Osteocyte (in vitro differentiated cells): ENCODE results near the gene FGF14. TPM values are rescaled to one million over a fixed set of nuclear protein-coding genes. Genes with fewer than 3 reads are reported as not detected.
"Not testable (repeated sequence)": the region's sequence is repeated elsewhere in the genome, so short reads cannot be mapped to it uniquely, and the experiment has no call there.

ENCODE experiments used
- DNase-seq: peaks from one replicate; pipeline ENCODE4 v3.0.0; 2021; ENCODE audit warnings: mixed read lengths; ENCODE audit not compliant: unreplicated experiment; ENCODE audit errors: extremely low spot score
- H3K27ac Mint-ChIP-seq: one replicate; pipeline ENCODE4 v1.8.0; 2021; ENCODE audit warnings: mild to moderate bottlenecking, mixed read lengths; ENCODE audit not compliant: unreplicated experiment
- H3K27me3 Mint-ChIP-seq: one replicate; pipeline ENCODE4 v1.8.0; 2021; ENCODE audit warnings: mixed read lengths; ENCODE audit not compliant: unreplicated experiment
- H3K36me3 Mint-ChIP-seq: one replicate; pipeline ENCODE4 v1.8.0; 2021; ENCODE audit warnings: mixed read lengths; ENCODE audit not compliant: unreplicated experiment
- H3K4me1 Mint-ChIP-seq: one replicate; pipeline ENCODE4 v1.8.0; 2021; ENCODE audit warnings: mixed read lengths; ENCODE audit not compliant: unreplicated experiment
- H3K4me3 Mint-ChIP-seq: one replicate; pipeline ENCODE4 v1.8.0; 2021; ENCODE audit warnings: mild to moderate bottlenecking, moderate library complexity, mixed read lengths; ENCODE audit not compliant: unreplicated experiment
- H3K9me3 Mint-ChIP-seq: one replicate; pipeline ENCODE4 v1.8.0; 2021; ENCODE audit warnings: mixed read lengths; ENCODE audit not compliant: unreplicated experiment
- CTCF ChIP-seq: fragments of 200-600 bp; sonication (generic); IDR thresholded peaks from 2 replicates; pipeline ENCODE4 v1.5.0; 2021; ENCODE audit warnings: antibody characterized with exemption, mild to moderate bottlenecking, moderate library complexity
- total RNA-seq: library from RNA; stranded (reverse); gene quantifications from 2 replicates; pipeline ENCODE4 v1.2.1, GENCODE V29; 2021

Gene FGF14
- total RNA-seq, 1 donor from 2014 or later = 0.24 TPM

GRCh38 chr13:101846249-101846648, 555.6 kb downstream of the FGF14 start:
- Mint-ChIP-seq H3K4me3 (no peak overlapping the region), H3K27me3 (no peaks in the 10 kb centered on the region), H3K27ac (no peak overlapping the region), H3K9me3 (peaks cover 4% of the 10 kb centered on the region), H3K36me3 (no peaks in the 10 kb centered on the region), H3K4me1 (peaks cover 10% of the 10 kb centered on the region)
- no peak for DNase-seq
- no peak for TF ChIP-seq CTCF

DNA sequence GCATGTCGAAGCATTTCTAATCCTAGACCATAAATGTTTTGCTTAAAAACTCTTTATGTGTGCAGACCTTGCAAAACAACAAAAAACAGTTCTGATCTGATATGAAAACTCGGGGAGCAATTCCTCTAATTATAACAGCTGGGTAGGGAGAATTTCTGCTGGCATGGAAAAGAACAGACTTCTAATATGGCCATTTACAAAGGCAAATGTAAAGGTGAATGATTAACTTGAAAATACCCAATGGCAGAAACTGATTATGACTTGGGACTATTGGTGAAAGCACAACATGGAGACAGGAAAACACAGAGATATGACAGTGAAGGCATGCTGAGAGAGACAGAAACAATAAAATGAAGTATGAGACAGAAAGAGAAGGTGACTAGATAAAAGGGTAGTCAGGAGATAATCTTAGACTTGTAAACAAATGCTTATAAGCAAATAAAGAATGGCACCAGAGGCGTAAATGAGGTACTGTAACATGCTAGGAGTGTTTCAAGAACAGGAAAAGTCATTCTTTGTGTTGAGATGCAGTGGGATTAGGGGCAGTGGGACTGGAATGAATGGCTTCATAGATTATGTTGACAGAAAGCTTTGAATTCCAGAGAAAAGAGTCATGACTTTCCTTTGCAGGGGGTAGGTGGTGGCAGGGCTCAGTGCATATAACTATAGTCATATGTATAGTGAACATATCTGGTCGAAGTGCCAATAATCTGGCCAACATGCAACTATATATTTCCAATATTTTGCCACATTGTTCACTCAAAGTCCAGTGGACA, 556.4 kb downstream of the FGF14 start:
- Mint-ChIP-seq H3K27me3 (no peaks in the 10 kb centered on the region), H3K4me1 (peaks cover 10% of the 10 kb centered on the region), H3K4me3 (no peak overlapping the region), H3K27ac (no peak overlapping the region), H3K9me3 (peaks cover 4% of the 10 kb centered on the region), H3K36me3 (no peaks in the 10 kb centered on the region)
- TF ChIP-seq CTCF = no peak
- no peak for DNase-seq

GRCh38 chr13:101841698-101842097, 560.1 kb downstream of the FGF14 start:
- no peak for DNase-seq
- no peak overlapping the region for H3K27ac Mint-ChIP-seq
- peaks cover 4% of the 10 kb centered on the region for H3K9me3 Mint-ChIP-seq
- no peak overlapping the region for H3K4me3 Mint-ChIP-seq
- no peaks in the 10 kb centered on the region for H3K27me3 Mint-ChIP-seq
- H3K36me3 Mint-ChIP-seq = no peaks in the 10 kb centered on the region
- TF ChIP-seq CTCF = no peak
- peaks cover 25% of the 10 kb centered on the region for H3K4me1 Mint-ChIP-seq

- Mint-ChIP-seq H3K27me3 (peaks cover 3% of the 10 kb centered on the region), H3K9me3 (no peaks in the 10 kb centered on the region), H3K27ac (peak overlapping the region; percentile 27), H3K4me3 (no peak overlapping the region), H3K4me1 (peaks cover 16% of the 10 kb centered on the region), H3K36me3 (no peaks in the 10 kb centered on the region)
- DNase-seq = no peak
- no peak for TF ChIP-seq CTCF
These were observed 563.5 kb downstream of the FGF14 start for GRCh38 chr13:101838323-101838722.

DNA sequence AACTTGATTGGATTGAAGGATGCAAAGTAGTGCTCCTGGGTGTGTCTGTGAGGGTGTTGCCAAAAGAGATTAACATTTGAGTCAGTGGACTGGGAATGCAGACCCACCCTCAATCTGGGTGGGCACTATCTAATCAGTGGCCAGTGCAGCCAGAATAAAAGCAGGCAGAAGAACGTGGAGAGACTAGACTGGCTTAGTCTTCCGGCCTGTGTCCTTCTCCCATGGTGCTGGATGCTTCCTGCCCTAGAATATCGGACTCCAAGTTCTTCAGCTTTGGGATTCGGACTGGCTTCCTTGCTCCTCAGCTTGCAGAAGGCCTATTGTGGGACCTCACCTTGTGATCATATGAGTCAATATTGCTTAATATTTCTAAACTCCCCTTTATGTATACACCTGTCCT, 564.1 kb downstream of the FGF14 start:
- H3K27me3 Mint-ChIP-seq, DNase-seq, H3K9me3 Mint-ChIP-seq, H3K36me3 Mint-ChIP-seq, H3K4me3 Mint-ChIP-seq, H3K27ac Mint-ChIP-seq: not testable (repeated sequence)
- peaks cover 16% of the 10 kb centered on the region for H3K4me1 Mint-ChIP-seq
